Esophagus squamous epithelium (tissue), 5 donors: ENCODE data around the gene MAML3. TPM values are rescaled to one million over a fixed set of nuclear protein-coding genes. Genes with fewer than 3 reads are reported as not detected.

Experiments used
- DNase-seq: peaks from one replicate; lab custom pipeline; 2025; lab: John Stamatoyannopoulos, UW
- H3K27ac ChIP-seq, 4 donors: fragments of 200-600 bp; sonication (generic); one replicate each; pipeline ENCODE4 v1.5.1; 2016 to 2019; ENCODE audit warnings: mild to moderate bottlenecking in 1 of 4
- H3K27me3 ChIP-seq, 4 donors: fragments of 200-600 bp; sonication (generic); 1 replicate in 3 of 4; 2 replicates in 1 of 4; pipeline versions ENCODE4 v1.5.1 to v1.6.0; 2017 to 2021; ENCODE audit warnings: antibody characterized with exemption in 1 of 4
- H3K36me3 ChIP-seq, 3 donors: fragments of 200-600 bp; sonication (generic); one replicate each; pipeline ENCODE4 v1.5.1; 2016 to 2019
- H3K4me1 ChIP-seq, 3 donors: fragments of 200-600 bp; sonication (generic); one replicate each; pipeline ENCODE4 v1.5.1; 2017 to 2019
- H3K4me3 ChIP-seq, 4 donors: fragments of 200-600 bp; sonication (generic); 1 replicate in 3 of 4; 2 replicates in 1 of 4; pipeline ENCODE4 v1.5.1; 2016 to 2019; ENCODE audit warnings: mild to moderate bottlenecking in 2 of 4, moderate library complexity in 1 of 4
- H3K9me3 ChIP-seq, 3 donors: fragments of 200-600 bp; sonication (generic); one replicate each; pipeline ENCODE4 v1.5.1; 2016 to 2019
- POLR2A ChIP-seq, 4 donors: fragments of 450-650 bp; IDR thresholded peaks; one replicate each; pipeline ENCODE4 v1.6.1; 2017; ENCODE audit warnings: antibody characterized with exemption in 4 of 4, mild to moderate bottlenecking in 4 of 4, moderate library complexity in 3 of 4
- WGBS, 2 donors: methylation state at CpG; one replicate each; pipeline ENCODE4 v1.1.5; 2018; 5-methylcytosine and 5-hydroxymethylcytosine counted together
- intact Hi-C: fragments of 100-400 bp; cut with DNase I; formaldehyde crosslinking; loops from one replicate; pipeline ENCODE4 v1.15.0; 2022
- total RNA-seq, 4 donors: library from RNA; depleted of rRNA; stranded (reverse); fragments of >200 nt; gene quantifications; one replicate each; pipeline ENCODE4 v1.1.0, GENCODE V29; 2016
- TF ChIP-seq, protein P1 (sequence below), 6 experiments: fragments of 450-650 bp in 4 of 6; fragments of 200-600 bp in 2 of 6; sonication (generic) in 2 of 6; IDR thresholded peaks; one replicate each; pipeline ENCODE4 v1.5.1; 2016 to 2019; ENCODE audit warnings: antibody characterized with exemption in 6 of 6, mild to moderate bottlenecking in 4 of 6, moderate library complexity in 4 of 6
- donor health status: DM: yes; HTN: yes; CAD: no.

MAML3 gene
- total RNA-seq, 4 donors from 2014 or later, result 6.9 to 14.2 (median 8.9) TPM

GRCh38 chr4:140095694-140096482, 58.1 kb downstream of the MAML3 start:
- H3K4me1 ChIP-seq, result peaks cover 29 to 95% (median 64%) of the 10 kb centered on the region in 3 donors
- H3K36me3 ChIP-seq, result no peaks in the 10 kb centered on the region
- no peaks in the 10 kb centered on the region for H3K27me3 ChIP-seq
- peak overlapping the region; percentile 18 to 83 (median 62) for H3K27ac ChIP-seq
- peak overlapping the region in 3 of 4 donors; percentile 5 to 44 (median 9) for H3K4me3 ChIP-seq
- WGBS, 2 donors, result 43% methylated on average over 9 of the region's 9 CpGs
- H3K9me3 ChIP-seq, result no peaks in the 10 kb centered on the region
- no peak for DNase-seq
- intact Hi-C loops, result no loop called here
- peak in 1 of 4 donors; percentile 36 for TF ChIP-seq POLR2A (IDR thresholded peaks at IDR 0.05)
- TF ChIP-seq, protein P1, sequence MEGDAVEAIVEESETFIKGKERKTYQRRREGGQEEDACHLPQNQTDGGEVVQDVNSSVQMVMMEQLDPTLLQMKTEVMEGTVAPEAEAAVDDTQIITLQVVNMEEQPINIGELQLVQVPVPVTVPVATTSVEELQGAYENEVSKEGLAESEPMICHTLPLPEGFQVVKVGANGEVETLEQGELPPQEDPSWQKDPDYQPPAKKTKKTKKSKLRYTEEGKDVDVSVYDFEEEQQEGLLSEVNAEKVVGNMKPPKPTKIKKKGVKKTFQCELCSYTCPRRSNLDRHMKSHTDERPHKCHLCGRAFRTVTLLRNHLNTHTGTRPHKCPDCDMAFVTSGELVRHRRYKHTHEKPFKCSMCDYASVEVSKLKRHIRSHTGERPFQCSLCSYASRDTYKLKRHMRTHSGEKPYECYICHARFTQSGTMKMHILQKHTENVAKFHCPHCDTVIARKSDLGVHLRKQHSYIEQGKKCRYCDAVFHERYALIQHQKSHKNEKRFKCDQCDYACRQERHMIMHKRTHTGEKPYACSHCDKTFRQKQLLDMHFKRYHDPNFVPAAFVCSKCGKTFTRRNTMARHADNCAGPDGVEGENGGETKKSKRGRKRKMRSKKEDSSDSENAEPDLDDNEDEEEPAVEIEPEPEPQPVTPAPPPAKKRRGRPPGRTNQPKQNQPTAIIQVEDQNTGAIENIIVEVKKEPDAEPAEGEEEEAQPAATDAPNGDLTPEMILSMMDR (IDR thresholded peaks at IDR 0.05), result no peak

DNA sequence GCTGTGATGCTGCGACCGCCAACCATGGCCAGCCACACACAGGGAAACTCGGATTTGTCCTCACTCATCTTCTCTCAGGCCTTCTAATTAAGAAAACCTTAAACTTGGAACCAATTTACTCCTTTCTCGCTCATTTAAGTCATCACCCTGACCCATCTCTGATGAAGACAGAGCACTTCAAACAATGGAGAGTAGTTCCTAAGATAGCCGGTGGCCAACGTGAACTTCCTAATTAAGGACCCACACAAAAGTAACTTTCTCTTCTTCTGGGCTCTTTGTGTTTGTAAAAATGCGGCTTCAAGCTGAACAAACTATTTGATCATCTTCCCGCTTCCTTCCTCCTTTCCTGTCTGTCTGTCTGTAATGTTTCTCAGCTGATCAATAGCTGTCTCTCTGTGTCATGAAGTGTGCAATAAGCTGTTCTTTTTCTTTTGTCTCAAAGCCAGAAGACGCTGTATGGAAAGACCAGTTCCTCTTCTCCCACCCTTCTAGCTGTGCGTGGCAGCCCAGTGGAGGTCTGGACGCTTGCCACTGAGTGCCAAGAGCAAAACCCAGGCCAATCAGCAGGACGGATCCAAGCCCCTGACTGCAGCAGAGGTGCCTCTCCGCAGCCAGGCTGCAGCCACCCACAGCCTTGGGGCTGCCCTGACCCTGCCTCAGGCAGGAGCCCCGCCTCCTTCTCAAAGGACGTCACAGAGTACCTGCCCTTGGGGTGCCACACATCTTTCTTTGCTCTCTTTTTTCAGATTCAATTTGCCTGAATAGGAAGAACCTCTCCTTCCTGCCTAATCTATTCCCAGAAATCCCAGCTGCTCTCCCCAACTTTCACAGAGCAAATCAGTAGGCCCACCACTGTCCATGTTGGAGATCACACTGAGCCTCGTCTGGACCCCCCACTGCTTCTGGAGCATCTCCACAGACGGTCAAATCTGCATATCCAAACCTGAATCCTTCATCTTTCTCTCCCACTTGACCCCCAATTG, 59.3 kb downstream of the MAML3 start:
- peaks cover 29 to 90% (median 64%) of the 10 kb centered on the region in 3 donors for H3K4me1 ChIP-seq
- H3K27me3 ChIP-seq, result no peaks in the 10 kb centered on the region
- H3K27ac ChIP-seq, result peak overlapping the region; percentile 18 to 83 (median 62)
- peak overlapping the region in 1 of 4 donors; percentile 44 for H3K4me3 ChIP-seq
- 52 to 55% methylated on average over 17 of the region's 17 CpGs for WGBS, 2 donors
- intact Hi-C loops, result no loop called here
- no peaks in the 10 kb centered on the region for H3K9me3 ChIP-seq
- no peaks in the 10 kb centered on the region for H3K36me3 ChIP-seq
- TF ChIP-seq POLR2A (IDR thresholded peaks at IDR 0.05), result peak in 2 of 4 donors; percentile 23 to 25
- TF ChIP-seq, protein P1 (IDR thresholded peaks at IDR 0.05), result no peak
- no peak for DNase-seq

DNA sequence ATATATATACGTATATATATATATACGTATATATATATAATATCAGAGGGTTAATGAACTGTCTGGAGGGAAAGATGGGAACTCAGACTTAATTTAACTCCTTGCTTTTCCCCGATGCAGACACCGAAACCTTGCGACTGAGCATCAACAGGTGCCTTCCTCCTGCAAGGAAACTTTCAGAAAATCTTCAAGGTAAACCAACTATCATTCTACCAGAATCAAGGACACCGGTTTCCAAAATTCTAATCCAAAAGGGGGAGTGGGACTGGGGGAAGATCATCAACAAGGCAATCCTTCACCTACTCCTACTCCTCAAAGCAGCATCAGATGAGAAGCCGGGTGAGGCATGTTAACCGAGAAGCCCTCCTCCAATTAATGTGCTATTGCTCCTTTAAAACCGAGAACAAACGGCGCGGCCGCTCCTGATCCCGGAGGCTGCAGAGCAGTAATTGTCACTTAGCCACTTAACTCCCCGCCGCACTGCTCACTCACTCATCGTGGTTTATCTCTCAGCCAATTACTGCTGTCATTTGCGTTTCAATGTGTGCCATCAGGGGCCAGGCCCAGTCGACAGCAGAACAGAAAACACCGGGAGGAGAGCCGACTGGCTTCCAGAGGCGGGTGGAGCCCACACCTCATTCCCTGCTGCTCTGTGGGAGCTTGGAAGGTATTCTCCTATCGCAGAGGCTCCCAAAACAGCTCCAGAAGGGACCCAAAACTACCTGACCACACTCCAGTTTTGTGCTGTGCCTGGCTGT, 61.7 kb downstream of the MAML3 start:
- peak overlapping the region; percentile 50 to 83 (median 80) for H3K27ac ChIP-seq
- 34 to 40% methylated on average over 18 to 19 of the region's 23 CpGs for WGBS, 2 donors
- H3K4me1 ChIP-seq, result peaks cover 26 to 66% (median 49%) of the 10 kb centered on the region in 3 donors
- H3K9me3 ChIP-seq, result no peaks in the 10 kb centered on the region
- DNase-seq, result no peak
- TF ChIP-seq, protein P1 (IDR thresholded peaks at IDR 0.05), result no peak
- no peak for TF ChIP-seq POLR2A (IDR thresholded peaks at IDR 0.05)
- H3K36me3 ChIP-seq, result no peaks in the 10 kb centered on the region
- intact Hi-C loops, result no loop called here
- no peaks in the 10 kb centered on the region for H3K27me3 ChIP-seq
- peak overlapping the region; percentile 16 to 63 (median 38) for H3K4me3 ChIP-seq

DNA sequence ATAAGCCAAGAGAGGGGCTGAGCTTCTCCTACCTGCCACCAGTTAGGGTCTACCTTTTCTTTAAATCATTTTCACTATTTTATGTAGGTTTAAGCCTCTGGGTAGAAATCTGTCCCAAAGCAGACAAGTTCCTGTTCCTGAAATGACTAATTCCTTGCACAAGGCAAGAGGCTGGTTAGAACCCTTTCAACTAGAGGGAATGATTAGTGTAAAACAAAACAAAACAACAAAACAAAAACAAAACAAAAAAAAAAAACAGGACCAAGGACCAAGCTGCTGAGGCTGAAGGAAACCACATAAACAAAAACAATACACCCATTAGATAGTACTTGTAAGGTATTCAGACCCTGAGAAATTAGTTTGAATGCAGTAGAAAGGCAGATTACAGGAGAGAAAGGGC, 62.7 kb downstream of the MAML3 start:
- TF ChIP-seq, protein P1 (IDR thresholded peaks at IDR 0.05), result no peak
- TF ChIP-seq POLR2A (IDR thresholded peaks at IDR 0.05), result no peak
- Histone ChIP-seq H3K27ac (peak overlapping the region in 1 of 4 donors; percentile 7), H3K4me1 (peaks cover 18 to 56% (median 39%) of the 10 kb centered on the region in 3 donors), H3K4me3 (no peak overlapping the region), H3K36me3 (no peaks in the 10 kb centered on the region), H3K9me3 (no peaks in the 10 kb centered on the region), H3K27me3 (no peaks in the 10 kb centered on the region)
- intact Hi-C loops, result no loop called here
- no peak for DNase-seq
